Jurkat, Clone E6-1 (cell line): ENCODE data around the gene SH3RF1.

Source experiments
- DNase-seq: peaks from one replicate; pipeline ENCODE4 v3.0.0-alpha.2; 2011; ENCODE audit warnings: low read depth, low spot score
- H3K4me3 ChIP-seq: 2 replicates; pipeline ENCODE4 v1.5.1; 2011; ENCODE audit warnings: mild to moderate bottlenecking, low read length, control low read depth, moderate library complexity

The SH3RF1 gene

GRCh38 chr4:169068423-169068822 lies 202.3 kb downstream of the SH3RF1 start:
- no peak overlapping the region for H3K4me3 ChIP-seq

DNA sequence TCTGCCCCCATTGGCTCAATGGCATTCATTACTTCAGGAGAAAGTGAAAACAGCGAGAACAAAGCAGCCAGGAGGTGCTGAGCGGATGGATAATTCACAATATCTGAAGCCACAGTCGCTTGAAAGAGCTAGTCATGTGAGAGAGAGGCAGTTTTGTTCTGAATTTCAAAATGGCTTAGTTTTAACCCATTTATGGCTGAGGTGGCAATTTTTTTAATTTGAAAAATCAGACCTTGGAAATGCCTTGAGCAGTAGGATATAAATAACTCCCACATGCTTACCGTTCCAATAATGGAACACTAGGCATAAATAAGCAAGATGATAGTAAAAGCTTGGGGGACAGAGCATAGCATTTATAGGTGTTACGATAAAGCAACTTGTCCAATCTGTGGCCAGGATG lies 203.8 kb downstream of the SH3RF1 start:
- no peak for DNase-seq
- no peak overlapping the region for H3K4me3 ChIP-seq

More at GRCh38 chr4:169068423-169068822, 202.3 kb downstream of the SH3RF1 start:
- DNase-seq, result no peak

- no peak overlapping the region for H3K4me3 ChIP-seq
- DNase-seq, result no peak
Measured at GRCh38 chr4:169064296-169064695, 206.5 kb downstream of the SH3RF1 start.

- H3K4me3 ChIP-seq, result no peak overlapping the region
- no peak for DNase-seq
Measured at GRCh38 chr4:169063441-169063840, 207.3 kb downstream of the SH3RF1 start.

- no peak for DNase-seq
- no peak overlapping the region for H3K4me3 ChIP-seq
Measured at GRCh38 chr4:169062897-169063244, 207.9 kb downstream of the SH3RF1 start.

DNA sequence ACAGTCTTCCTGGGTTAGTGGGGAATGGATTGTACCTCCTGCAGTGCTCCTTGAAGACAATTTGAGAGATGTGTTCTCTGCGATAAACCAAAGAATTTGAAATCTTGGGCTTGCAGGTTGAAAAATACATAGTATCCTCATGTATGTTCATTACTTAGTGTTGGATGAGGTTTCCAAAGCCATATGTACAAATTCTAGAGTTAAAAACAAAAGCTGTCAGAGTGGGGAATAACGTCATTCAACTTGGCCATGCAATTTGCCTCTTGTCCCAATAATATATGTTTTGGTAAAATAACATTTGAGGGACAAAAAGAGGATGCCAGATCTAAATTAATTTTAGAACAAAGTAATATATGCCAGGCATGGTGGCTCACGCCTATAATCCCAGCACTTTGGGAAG lies 209.4 kb downstream of the SH3RF1 start:
- no peak for DNase-seq
- no peak overlapping the region for H3K4me3 ChIP-seq

- no peak for DNase-seq
- no peak overlapping the region for H3K4me3 ChIP-seq
Measured at GRCh38 chr4:169060391-169061091, 210.2 kb downstream of the SH3RF1 start.

DNA sequence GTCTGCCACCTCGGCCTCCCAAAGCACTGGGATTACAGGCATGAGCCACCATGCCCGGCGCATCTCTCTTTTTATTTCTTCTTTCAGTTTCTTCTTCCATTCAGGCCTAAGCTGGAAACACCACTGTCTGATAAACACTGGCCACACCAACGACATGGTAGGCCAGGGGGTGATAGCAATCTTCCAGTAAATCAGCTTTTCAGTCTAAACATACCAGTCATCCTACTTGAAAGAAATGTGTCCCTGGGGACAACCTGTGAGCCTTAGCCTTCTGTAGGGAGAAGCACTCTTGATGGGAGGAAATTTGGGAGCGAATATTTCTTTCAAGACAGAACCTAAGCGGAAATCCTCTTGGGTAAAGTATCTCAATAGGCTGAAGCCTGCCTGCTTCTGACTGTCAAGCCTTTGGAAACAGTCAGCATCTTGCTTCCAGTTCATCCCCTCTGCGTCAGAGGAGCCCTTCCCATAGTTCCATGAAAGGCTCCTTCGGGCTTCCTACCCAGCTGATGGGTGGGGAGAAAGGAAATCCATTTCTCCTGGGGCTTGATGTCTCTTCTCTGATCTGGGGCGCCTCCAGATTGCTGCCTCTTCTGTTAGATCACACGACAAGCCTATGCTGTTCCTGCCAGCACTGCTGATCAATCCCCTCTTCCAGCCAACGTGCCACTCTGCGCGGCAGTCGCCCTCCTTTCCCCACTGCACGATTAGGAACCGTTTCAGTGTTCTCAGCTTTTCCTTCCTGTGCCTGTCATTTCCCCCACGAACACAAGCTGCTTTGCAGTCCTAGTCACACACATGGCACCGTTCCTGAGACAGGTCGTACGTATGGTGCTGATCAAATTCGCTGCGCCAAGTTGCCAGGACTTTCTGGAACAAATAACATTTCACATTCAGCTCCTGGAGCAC lies 211.2 kb downstream of the SH3RF1 start:
- H3K4me3 ChIP-seq, result no peak overlapping the region
- DNase-seq, result no peak

DNA sequence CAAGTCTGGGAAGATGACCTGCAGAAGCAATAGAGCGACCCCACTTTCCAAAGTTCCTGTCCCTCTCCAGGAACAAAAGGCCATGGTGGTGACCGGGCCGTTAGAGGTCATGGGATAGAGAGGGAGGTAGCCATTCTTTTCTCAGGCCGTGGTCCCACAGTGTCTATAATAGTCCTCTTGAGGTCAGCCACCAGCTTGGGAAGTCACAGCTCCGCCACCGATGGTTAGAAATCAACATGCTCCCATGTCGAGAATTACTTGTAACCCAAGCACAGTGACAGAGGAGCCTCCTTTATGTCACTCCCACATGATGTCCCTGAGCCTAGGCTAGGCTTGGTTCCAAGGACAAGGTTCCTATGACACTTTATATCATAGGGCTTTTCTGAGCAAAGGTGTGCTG lies 212.4 kb downstream of the SH3RF1 start:
- no peak overlapping the region for H3K4me3 ChIP-seq
- no peak for DNase-seq

- DNase-seq, result no peak
- no peak overlapping the region for H3K4me3 ChIP-seq
Measured at GRCh38 chr4:169054879-169055278, 215.9 kb downstream of the SH3RF1 start.

GRCh38 chr4:169052594-169052945 lies 218.2 kb downstream of the SH3RF1 start:
- no peak for DNase-seq

DNA sequence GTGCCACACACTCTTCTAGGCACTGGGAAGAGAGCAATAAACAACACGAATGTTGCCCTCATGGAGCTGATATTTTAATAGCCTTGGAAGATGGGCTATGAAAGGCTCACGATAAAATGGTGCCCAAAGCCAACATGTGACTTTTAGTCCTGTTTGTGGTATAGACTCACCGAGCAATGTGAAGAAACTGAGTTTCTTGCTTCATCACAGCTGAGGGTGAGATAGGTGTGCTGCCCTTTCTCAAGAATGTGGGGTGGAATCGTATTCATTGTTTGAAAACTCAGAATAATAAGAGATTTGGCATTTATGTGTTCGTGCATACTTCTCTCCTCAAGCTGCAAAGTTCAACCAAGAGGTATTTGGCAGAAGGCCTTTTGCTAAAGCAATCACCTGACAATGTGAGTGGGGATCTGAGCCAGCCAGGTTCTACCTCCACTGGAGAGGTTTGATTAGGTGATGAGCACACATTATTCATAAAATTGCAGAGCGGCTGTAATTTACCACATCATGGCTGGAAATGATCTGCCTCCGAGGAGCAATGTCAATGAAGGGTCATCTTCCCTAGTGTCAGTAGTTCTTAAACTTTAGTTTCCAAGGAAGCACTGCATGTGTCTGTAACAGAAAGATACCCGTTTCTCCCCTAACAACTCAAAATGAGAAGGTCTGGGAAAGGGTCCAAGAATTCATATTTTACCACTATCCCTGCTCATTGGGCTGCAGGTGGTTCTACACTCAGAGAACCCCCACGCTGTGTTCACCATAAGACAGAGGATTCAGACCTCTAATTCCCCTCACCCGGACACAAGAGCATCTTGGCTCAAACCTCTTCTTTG lies 218.8 kb downstream of the SH3RF1 start:
- no peak overlapping the region for H3K4me3 ChIP-seq
- DNase-seq, result no peak

More at GRCh38 chr4:169052594-169052945, 218.2 kb downstream of the SH3RF1 start:
- H3K4me3 ChIP-seq, result no peak overlapping the region

- no peak overlapping the region for H3K4me3 ChIP-seq
- no peak for DNase-seq
Measured at GRCh38 chr4:169050881-169051760, 219.6 kb downstream of the SH3RF1 start.

DNA sequence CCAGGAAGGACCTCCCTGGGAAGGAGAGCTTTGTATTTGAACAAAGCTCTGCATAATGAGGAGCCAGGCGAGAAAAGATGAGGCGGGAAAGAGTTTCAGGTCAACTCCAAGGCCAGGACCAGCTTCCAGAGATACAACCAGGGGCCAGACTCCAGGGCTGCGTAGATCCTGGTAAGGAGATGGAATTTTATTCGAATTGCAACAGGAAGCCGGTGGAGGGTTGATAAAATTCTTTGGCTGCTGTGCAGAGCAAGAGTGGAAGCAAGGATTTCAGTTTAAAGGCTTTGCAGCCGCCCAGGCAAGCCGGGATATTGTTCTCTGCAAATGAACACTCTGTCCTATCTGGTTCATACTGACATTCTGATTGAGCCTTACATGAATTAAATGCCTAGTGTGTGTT lies 220.5 kb downstream of the SH3RF1 start:
- H3K4me3 ChIP-seq, result no peak overlapping the region
- DNase-seq, result no peak

- DNase-seq, result no peak
- no peak overlapping the region for H3K4me3 ChIP-seq
Measured at GRCh38 chr4:169048868-169049414, 221.8 kb downstream of the SH3RF1 start.

- no peak for DNase-seq
- H3K4me3 ChIP-seq, result no peak overlapping the region
Measured at GRCh38 chr4:169047956-169048355, 222.8 kb downstream of the SH3RF1 start.

DNA sequence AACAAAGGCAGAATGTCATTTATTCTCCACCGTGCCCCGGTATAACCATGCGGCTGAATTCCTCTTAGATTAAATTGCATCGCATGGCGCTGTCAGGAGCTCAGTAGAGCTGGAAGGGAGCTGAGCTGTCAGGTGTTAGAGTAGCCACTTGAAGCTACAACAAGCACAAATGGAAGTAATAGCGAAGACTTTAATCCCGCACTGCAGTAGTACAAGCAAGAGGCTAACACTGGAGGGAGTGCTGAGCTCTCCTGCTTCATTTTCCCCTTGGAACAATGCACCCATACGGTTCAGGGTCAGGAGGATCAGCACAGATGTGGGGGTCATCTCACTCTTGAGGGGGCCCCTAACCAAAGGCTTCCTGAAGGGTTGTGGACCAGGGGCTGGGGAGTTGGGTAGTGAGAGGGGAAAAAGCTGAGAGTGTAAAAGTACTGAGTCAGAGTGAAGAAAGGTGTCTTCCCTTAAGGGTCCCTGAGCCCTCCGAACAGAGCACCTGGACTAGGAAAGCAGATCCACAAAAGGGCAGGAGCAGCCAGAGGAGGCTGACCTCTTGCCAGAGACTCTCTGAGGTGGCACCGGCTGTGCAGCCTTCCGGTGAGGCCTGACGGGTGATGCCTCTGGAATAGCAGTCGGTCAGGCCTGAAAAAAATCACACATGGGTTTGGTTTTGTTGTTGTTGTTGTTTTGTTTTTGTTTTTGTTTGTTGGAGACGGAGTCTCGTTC lies 224.7 kb downstream of the SH3RF1 start:
- no peak for DNase-seq
- H3K4me3 ChIP-seq, result no peak overlapping the region
